K562 (cell line): ENCODE measurements around the gene ELOVL5. TPM values are rescaled to one million over a fixed set of nuclear protein-coding genes. Genes with fewer than 3 reads are reported as not detected.

Experiments used
- ATAC-seq: fragments of 200-7000 bp; cut with Tn5 transposase; 3 replicates; pipeline ENCODE4 v1.9.1; 2020; ENCODE audit warnings: moderate library complexity
- BruUV-seq: library from RNA; stranded (reverse); fragments of 400-500 nt; replicated peaks from 2 replicates; lab custom pipeline; 2021; lab: Mats Ljungman, UMichigan
- CTCF ChIA-PET: fragments of 300-600 bp; formaldehyde crosslinking; extraction: SDS; loops from one replicate; lab custom pipeline; 2021; ENCODE audit warnings: low intra/inter-chr PET ratio; lab: Yijun Ruan, JAX
- POLR2A ChIA-PET: fragments of 300-600, 350-650 bp; sonication (Branson Sonifier 250); formaldehyde crosslinking; extraction: SDS; loops from one replicate; lab custom pipeline; 2021; ENCODE audit warnings: antibody characterized with exemption, inconsistent platforms; lab: Yijun Ruan, JAX
- DNase-seq, 4 experiments: peaks; one replicate each; pipeline versions ENCODE4 v3.0.0 to v3.0.0-alpha.2; 2011 to 2018; ENCODE audit warnings: low spot score in 3 of 4, mixed read lengths in 3 of 4; ENCODE audit errors: extremely low read depth in 1 of 4
- FAIRE-seq: peaks from 2 replicates; lab custom pipeline; 2011; peaks lifted over from hg19 to GRCh38; lab: Jason Lieb, UNC
- H2AFZ ChIP-seq: 2 replicates; pipeline ENCODE4 v1.6.0; 2011; ENCODE audit warnings: low read depth, low read length, control low read depth, inconsistent platforms
- H3K27ac ChIP-seq: fragments of 200-600 bp; 3 replicates; pipeline ENCODE4 v1.8.0; 2011; ENCODE audit warnings: low read depth, mild to moderate bottlenecking, control low read depth, inconsistent platforms, low read length, moderate library complexity, mixed read lengths; ENCODE audit errors: extremely low read depth
- H3K27me3 ChIP-seq, 2 experiments: fragments of 300-600 bp in 1 of 2; 2 replicates in 1 of 2; 3 replicates in 1 of 2; pipeline versions ENCODE4 v1.6.0 to v1.8.0; 2011; ENCODE audit warnings: inconsistent platforms in 2 of 2, low read length in 2 of 2, mild to moderate bottlenecking in 1 of 2, mixed read lengths in 1 of 2, moderate library complexity in 1 of 2; ENCODE audit not compliant: control insufficient read depth in 2 of 2, insufficient read depth in 2 of 2
- H3K36me3 ChIP-seq: fragments of 300-600 bp; 3 replicates; pipeline ENCODE4 v1.8.0; 2011; ENCODE audit warnings: mild to moderate bottlenecking, low read length, inconsistent platforms; ENCODE audit not compliant: control insufficient read depth, insufficient read depth
- H3K4me1 ChIP-seq, 2 experiments: fragments of 200-600 bp in 1 of 2; replicated peaks in 1 of 2; 2 replicates in 1 of 2; 3 replicates in 1 of 2; pipeline versions ENCODE4 v1.5.1 to v1.8.0; 2011; ENCODE audit warnings: inconsistent platforms in 2 of 2, low read length in 2 of 2, mild to moderate bottlenecking in 1 of 2, mixed read lengths in 1 of 2, moderate library complexity in 1 of 2; ENCODE audit not compliant: control insufficient read depth in 2 of 2, insufficient read depth in 2 of 2
- H3K4me2 ChIP-seq: 2 replicates; pipeline ENCODE4 v1.6.1; 2011; ENCODE audit warnings: low read length, control low read depth, inconsistent platforms, mixed read lengths; ENCODE audit not compliant: insufficient read depth
- H3K4me3 ChIP-seq: fragments of 200-600 bp; sonication (generic), shearing (Covaris generic); 2 replicates; pipeline ENCODE4 v1.5.1; 2016; ENCODE audit warnings: control low read depth, inconsistent platforms
- H3K79me2 ChIP-seq: fragments of 200-600 bp; 3 replicates; pipeline ENCODE4 v1.8.0; 2011; ENCODE audit warnings: low read length, inconsistent platforms; ENCODE audit not compliant: control insufficient read depth, insufficient read depth
- H3K9ac ChIP-seq, 2 experiments: 2 replicates each; pipeline versions ENCODE4 v1.6.0 to v1.6.1; 2011; ENCODE audit warnings: low read depth in 2 of 2, low read length in 2 of 2, control low read depth in 1 of 2, inconsistent platforms in 1 of 2, mild to moderate bottlenecking in 1 of 2, mixed read lengths in 1 of 2; ENCODE audit not compliant: insufficient read depth in 1 of 2
- H3K9me1 ChIP-seq: one replicate; pipeline ENCODE4 v1.6.0; 2011; ENCODE audit warnings: inconsistent platforms, mild to moderate bottlenecking, low read length, moderate library complexity; ENCODE audit not compliant: control insufficient read depth, insufficient read depth
- H3K9me3 ChIP-seq: replicated peaks from 2 replicates; pipeline ENCODE4 v1.5.1; 2011; ENCODE audit warnings: low read depth, low read length, inconsistent platforms; ENCODE audit not compliant: control insufficient read depth, insufficient read depth
- H4K20me1 ChIP-seq: replicated peaks from 2 replicates; pipeline ENCODE4 v1.6.1; 2011; ENCODE audit warnings: low read length, inconsistent platforms, mixed read lengths; ENCODE audit not compliant: control insufficient read depth, insufficient read depth
- ADNP ChIP-seq: fragments of 200-800 bp; sonication (Bioruptor generic); IDR thresholded peaks from 2 replicates; pipeline ENCODE4 v1.6.1; 2016; ENCODE audit warnings: missing genetic modification characterization, missing compliant biosample characterization
- ASH1L ChIP-seq: fragments of 450-650 bp; IDR thresholded peaks from 2 replicates; pipeline ENCODE4 v1.6.1; 2018; ENCODE audit warnings: borderline replicate concordance, mild to moderate bottlenecking, low read depth; ENCODE audit not compliant: partially characterized antibody
- BCOR ChIP-seq: fragments of 450-650 bp; IDR thresholded peaks from 2 replicates; pipeline ENCODE4 v1.6.1; 2016
- CBX8 ChIP-seq: fragments of 200-600 bp; sonication (generic); IDR thresholded peaks from 2 replicates; pipeline ENCODE4 v1.6.1; 2012; ENCODE audit warnings: borderline replicate concordance, mixed run types, low read depth, mild to moderate bottlenecking, moderate library complexity, mixed read lengths, low read length, control low read depth, inconsistent platforms; ENCODE audit not compliant: poor library complexity, severe bottlenecking; ENCODE audit errors: extremely low read depth
- DDX20 ChIP-seq: fragments of 450-650 bp; IDR thresholded peaks from 2 replicates; pipeline ENCODE4 v1.6.1; 2016; ENCODE audit warnings: missing genetic modification characterization, low read depth, mild to moderate bottlenecking, missing compliant biosample characterization, moderate library complexity
- ELF2 ChIP-seq: fragments of 250-450 bp; sonication (Bioruptor Pico); IDR thresholded peaks from 2 replicates; pipeline ENCODE4 v1.5.0; 2021; ENCODE audit warnings: mild to moderate bottlenecking
- GABPB2 ChIP-seq: fragments of 250-450 bp; sonication (Bioruptor Pico); conservative IDR thresholded peaks from 2 replicates; pipeline ENCODE4 v1.5.1; 2021; ENCODE audit warnings: mild to moderate bottlenecking
- HDAC2 ChIP-seq: fragments of 450-650 bp; IDR thresholded peaks from 2 replicates; pipeline ENCODE4 v1.6.1; 2016; ENCODE audit warnings: mild to moderate bottlenecking
- HNRNPK ChIP-seq: fragments of 200-400 bp; formaldehyde crosslinking; IDR thresholded peaks from one replicate; pipeline ENCODE4 v1.6.1; 2018; ENCODE audit warnings: mild to moderate bottlenecking, low read depth, low read length; ENCODE audit not compliant: poor library complexity, severe bottlenecking
- KDM5B ChIP-seq: fragments of 200-600 bp; sonication (generic); IDR thresholded peaks from 2 replicates; pipeline ENCODE4 v1.6.1; 2012; ENCODE audit warnings: low read depth, mild to moderate bottlenecking, moderate library complexity, low read length, control low read depth, inconsistent platforms; ENCODE audit not compliant: insufficient replicate concordance
- MYC ChIP-seq, 2 experiments: fragments of 250-450 bp in 1 of 2; sonication (Bioruptor Pico) in 1 of 2; IDR thresholded peaks; 2 replicates each; pipeline versions ENCODE4 v1.5.1 to v1.6.1; 2012 to 2021; ENCODE audit warnings: low read depth in 2 of 2, borderline replicate concordance in 1 of 2, improper control_type of control experiment in 1 of 2, low read length in 1 of 2, mild to moderate bottlenecking in 1 of 2, moderate library complexity in 1 of 2
- NFIC ChIP-seq: fragments of 450-650 bp; IDR thresholded peaks from 2 replicates; pipeline ENCODE4 v1.6.1; 2017; ENCODE audit warnings: mild to moderate bottlenecking, inconsistent platforms
- PPARD ChIP-seq: fragments of 250-450 bp; sonication (Bioruptor Pico); IDR thresholded peaks from 2 replicates; pipeline ENCODE4 v1.8.0; 2022; ENCODE audit warnings: inconsistent platforms, mild to moderate bottlenecking, moderate library complexity
- PTTG1 ChIP-seq: fragments of 450-650 bp; IDR thresholded peaks from 2 replicates; pipeline ENCODE4 v1.6.1; 2016; ENCODE audit warnings: low read depth, mild to moderate bottlenecking, missing genetic modification characterization, missing compliant biosample characterization
- SMARCE1 ChIP-seq: fragments of 450-650 bp; IDR thresholded peaks from 2 replicates; pipeline ENCODE4 v1.7.1; 2016; ENCODE audit warnings: mild to moderate bottlenecking
- SRF ChIP-seq, 2 experiments: fragments of 250-450, 450-650 bp in 1 of 2; sonication (Bioruptor Pico) in 1 of 2; sonication (generic) in 1 of 2; formaldehyde crosslinking; IDR thresholded peaks; 2 replicates each; pipeline versions ENCODE4 v1.5.0 to v1.5.1; 2020 to 2022; ENCODE audit warnings: mild to moderate bottlenecking in 1 of 2, missing genetic modification reagents in 1 of 2
- TCF7L2 ChIP-seq: fragments of 150-350 bp; IDR thresholded peaks from 2 replicates; pipeline ENCODE4 v1.6.1; 2016; ENCODE audit warnings: low read depth, mild to moderate bottlenecking, low read length, moderate library complexity
- THRAP3 ChIP-seq: fragments of 450-650 bp; IDR thresholded peaks from 2 replicates; pipeline ENCODE4 v1.6.1; 2016; ENCODE audit warnings: mild to moderate bottlenecking, inconsistent platforms, borderline replicate concordance
- XRCC4 ChIP-seq: IDR thresholded peaks from one replicate; pipeline ENCODE4 v1.6.1; 2011; ENCODE audit not compliant: insufficient read depth, insufficient read length; ENCODE audit errors: extremely low read depth
- ZBTB8A ChIP-seq: fragments of 450-650 bp; IDR thresholded peaks from 2 replicates; pipeline ENCODE4 v1.6.1; 2018; ENCODE audit warnings: mild to moderate bottlenecking, moderate library complexity; ENCODE audit not compliant: partially characterized antibody
- ZFX ChIP-seq: sonication (generic); formaldehyde crosslinking; IDR thresholded peaks from 2 replicates; pipeline ENCODE4 v1.8.0; 2022; ENCODE audit warnings: mild to moderate bottlenecking, missing genetic modification reagents, moderate library complexity
- ZNF717 ChIP-seq: fragments of 250-450 bp; sonication (Bioruptor Pico); IDR thresholded peaks from 2 replicates; pipeline ENCODE4 v1.5.0; 2021
- WGBS: fragments of 100-300 bp; shearing (Covaris generic); methylation state at CpG from one replicate; pipeline ENCODE4 v1.1.6; 2016; ENCODE audit warnings: low coverage, mixed read lengths; ENCODE audit not compliant: insufficient coverage; ENCODE audit errors: missing lambda C conversion rate; 5-methylcytosine and 5-hydroxymethylcytosine counted together
- in situ Hi-C: fragments of 300-500 bp; cut with MboI; formaldehyde crosslinking; loops from 4 replicates; pipeline ENCODE4 v1.15.0; 2018; ENCODE audit warnings: inconsistent platforms, mixed read lengths
- intact Hi-C: fragments of 100-400 bp; cut with micrococcal nuclease; formaldehyde crosslinking; loops from 2 replicates; pipeline ENCODE4 v1.14.2; 2022
- polyA plus RNA-seq, 8 experiments: library from polyadenylated mRNA; depleted of rRNA in 4 of 8; stranded (reverse) in 5 of 8; unstranded in 3 of 8; fragments of >200 nt; fragmentation: Nextera tagmentation in 2 of 8; fragmentation: Illumina TruSeq in 1 of 8; extraction: Ambion mirVana in 2 of 8; extraction: Trizol in 1 of 8; gene quantifications; 2 replicates each; pipeline versions ENCODE4 v1.2.1 to v1.2.3, GENCODE V29; 2011 to 2014; ENCODE audit warnings: inconsistent platforms in 1 of 8, missing spikeins in 1 of 8
- total RNA-seq, 7 experiments: library from RNA; depleted of rRNA in 6 of 7; stranded (reverse); fragments of >200 nt in 6 of 7; fragmentation: Illumina TruSeq in 2 of 7; extraction: Trizol in 2 of 7; gene quantifications; 2 replicates each; pipeline versions ENCODE4 v1.2.1 to v1.2.3, GENCODE V29; 2011 to 2021; ENCODE audit warnings: low replicate concordance in 1 of 7

The ELOVL5 gene
- total and polyA plus RNA-seq, 9 of the 15 experiments (the other 6 are each of a cell fraction or from before 2014, with no cell fraction given): 70.6 to 245 (median 132) TPM

DNA sequence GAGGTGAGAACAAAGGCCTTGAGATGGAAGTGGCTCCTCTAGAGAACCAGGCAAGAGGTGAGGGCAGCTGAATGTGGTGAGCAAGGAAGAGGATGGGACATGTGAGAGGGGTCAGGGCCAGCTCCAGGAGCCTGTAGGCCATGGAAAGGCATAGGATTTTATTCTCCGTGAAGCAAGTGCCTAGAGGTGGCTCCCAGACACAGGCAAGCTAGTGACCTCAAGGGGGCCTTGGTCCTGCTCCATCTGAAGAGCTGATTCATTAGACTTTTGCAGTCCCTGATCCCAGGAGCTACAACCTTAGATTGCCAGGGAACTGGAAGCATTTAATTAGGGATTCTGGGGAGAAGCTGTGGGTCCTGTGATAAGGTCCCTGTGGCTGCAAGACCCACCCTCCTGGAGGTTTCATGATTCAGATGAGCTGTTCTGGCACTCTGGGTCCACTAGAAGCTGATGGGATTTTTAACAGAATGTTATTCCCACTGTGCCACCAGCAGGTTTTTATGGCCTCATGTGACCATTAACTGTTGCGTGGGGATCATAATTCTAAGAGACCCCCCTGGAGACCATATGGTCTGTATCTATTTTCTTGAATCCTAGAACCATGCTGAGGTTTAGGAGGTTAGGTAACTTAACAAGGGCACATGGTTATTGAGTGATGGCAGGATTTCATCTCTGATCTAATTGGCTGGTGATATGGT is 90.5 kb downstream of the ELOVL5 start (continued):
- no peak for TF ChIP-seq ADNP
- no peak for TF ChIP-seq CBX8
- no peak for TF ChIP-seq BCOR
- TF ChIP-seq MYC (IDR thresholded peaks at IDR 0.05; ENCODE audit: low read depth, low read length): no peak
- TF ChIP-seq MYC (CRISPR knock-in tag; IDR thresholded peaks at IDR 0.05; ENCODE audit: borderline replicate concordance, low read depth): no peak
- no peak for TF ChIP-seq ELF2
- TF ChIP-seq ASH1L: no peak

DNA sequence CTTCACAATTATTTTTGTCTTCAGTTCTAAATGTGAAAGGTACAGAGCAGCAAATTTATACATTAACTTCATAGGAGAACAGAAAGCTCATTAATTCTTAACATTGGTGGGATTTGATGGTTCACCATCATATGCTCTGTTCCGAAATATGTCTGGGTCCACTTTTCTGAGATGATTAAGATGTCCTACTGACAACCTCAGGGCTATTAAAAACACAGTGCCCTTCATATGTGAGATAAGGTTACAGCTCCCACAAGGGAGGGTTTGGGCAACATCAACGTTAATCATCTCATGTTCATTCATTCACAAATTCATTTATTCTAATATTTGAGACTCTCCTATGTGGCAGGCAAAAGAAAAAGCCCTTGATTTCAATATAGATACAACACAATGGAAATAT is 91.2 kb downstream of the ELOVL5 start:
- WGBS: 62% methylated on average over 2 of the region's 2 CpGs
- Histone ChIP-seq H3K36me3 (peaks cover 55% of the 10 kb centered on the region; the same call in 2 of the 3 replicates), H3K27ac (no peak overlapping the region), H3K9me1 (no peaks in the 10 kb centered on the region), H3K9ac (no peak overlapping the region), H3K79me2 (no peaks in the 10 kb centered on the region), H2AFZ (no peak overlapping the region), H3K4me2 (no peak overlapping the region), H3K9me3 (no peaks in the 10 kb centered on the region), H3K4me3 (no peak overlapping the region), H3K4me1 (no peaks in the 10 kb centered on the region), H3K27me3 (no peaks in the 10 kb centered on the region), H4K20me1 (no peaks in the 10 kb centered on the region)
- CTCF ChIA-PET: no interaction called here
- no peak for ATAC-seq
- no peak for DNase-seq
- POLR2A ChIA-PET: no interaction called here
- no peak for FAIRE-seq
- no TSS peak for BruUV-seq
- in situ Hi-C loops: no loop called here
- intact Hi-C loops: no loop called here
- TF ChIP-seq XRCC4 (no peak), THRAP3 (no peak), PTTG1 (tag) (no peak), GABPB2 (CRISPR knock-in tag) (no peak), DDX20 (no peak), HDAC2 (no peak), SRF (CRISPR knock-in tag; IDR thresholded peaks at IDR 0.05) (no peak), PPARD (CRISPR knock-in tag) (no peak), SMARCE1 (no peak), ZNF717 (CRISPR knock-in tag) (no peak), KDM5B (no peak), ZBTB8A (no peak), TCF7L2 (no peak), HNRNPK (no peak), NFIC (no peak), ZFX (CRISPR knock-in tag) (no peak)
